ENCODE results near the gene PSMB7.

The PSMB7 gene

GRCh38 chr9:124350494-124351263 lies 64.6 kb downstream of the PSMB7 start:
- Histone ChIP-seq H3K4me3 (ENCODE audit: insufficient read length, low read depth) (no peak overlapping the region), H3K27me3 (ENCODE audit: insufficient read depth, insufficient read length) (no peaks in the 10 kb centered on the region), H3K36me3 (ENCODE audit: insufficient read depth, insufficient read length, low read length) (peaks cover 100% of the 10 kb centered on the region), H3K4me1 (ENCODE audit: insufficient read depth, insufficient read length) (no peaks in the 10 kb centered on the region), H3K9ac (ENCODE audit: insufficient read length, low read depth) (no peak overlapping the region), H3K9me3 (ENCODE audit: insufficient read depth, low read length) (no peaks in the 10 kb centered on the region)
- DNase-seq (ENCODE audit: low read depth, low spot score) = no peak
- TF ChIP-seq YY1 (IDR thresholded peaks at IDR 0.05; ENCODE audit: insufficient read depth, insufficient read length) (no peak), ZNF274 (IDR thresholded peaks at IDR 0.05; ENCODE audit: low read depth, low read length) (no peak), SUZ12 (IDR thresholded peaks at IDR 0.05; ENCODE audit: extremely low read depth, insufficient read depth, insufficient read length) (no peak)

GRCh38 chr9:124349675-124350493 lies 65.4 kb downstream of the PSMB7 start:
- Histone ChIP-seq H3K4me3 (ENCODE audit: insufficient read length, low read depth) (no peak overlapping the region), H3K27me3 (ENCODE audit: insufficient read depth, insufficient read length) (no peaks in the 10 kb centered on the region), H3K36me3 (ENCODE audit: insufficient read depth, insufficient read length, low read length) (peaks cover 100% of the 10 kb centered on the region), H3K4me1 (ENCODE audit: insufficient read depth, insufficient read length) (no peaks in the 10 kb centered on the region), H3K9ac (ENCODE audit: insufficient read length, low read depth) (no peak overlapping the region), H3K9me3 (ENCODE audit: insufficient read depth, low read length) (no peaks in the 10 kb centered on the region)
- no peak for TF ChIP-seq ZNF274 (IDR thresholded peaks at IDR 0.05; ENCODE audit: low read depth, low read length)
- no peak for TF ChIP-seq YY1 (IDR thresholded peaks at IDR 0.05; ENCODE audit: insufficient read depth, insufficient read length)
- TF ChIP-seq SUZ12 (IDR thresholded peaks at IDR 0.05; ENCODE audit: extremely low read depth, insufficient read depth, insufficient read length) = no peak
- DNase-seq (ENCODE audit: low read depth, low spot score) = no peak

- Histone ChIP-seq H3K36me3 (ENCODE audit: insufficient read depth, insufficient read length, low read length) (peaks cover 99% of the 10 kb centered on the region), H3K4me3 (ENCODE audit: insufficient read length, low read depth) (no peak overlapping the region), H3K4me1 (ENCODE audit: insufficient read depth, insufficient read length) (peaks cover 3% of the 10 kb centered on the region), H3K9me3 (ENCODE audit: insufficient read depth, low read length) (no peaks in the 10 kb centered on the region), H3K9ac (ENCODE audit: insufficient read length, low read depth) (no peak overlapping the region), H3K27me3 (ENCODE audit: insufficient read depth, insufficient read length) (no peaks in the 10 kb centered on the region)
- DNase-seq (ENCODE audit: low read depth, low spot score) = no peak
- TF ChIP-seq ZNF274 (IDR thresholded peaks at IDR 0.05; ENCODE audit: low read depth, low read length) (no peak), SUZ12 (IDR thresholded peaks at IDR 0.05; ENCODE audit: extremely low read depth, insufficient read depth, insufficient read length) (no peak), YY1 (IDR thresholded peaks at IDR 0.05; ENCODE audit: insufficient read depth, insufficient read length) (no peak)
These were observed 66.0 kb downstream of the PSMB7 start for GRCh38 chr9:124349267-124349666.

- Histone ChIP-seq H3K9ac (ENCODE audit: insufficient read length, low read depth) (no peak overlapping the region), H3K4me1 (ENCODE audit: insufficient read depth, insufficient read length) (peaks cover 3% of the 10 kb centered on the region), H3K27me3 (ENCODE audit: insufficient read depth, insufficient read length) (no peaks in the 10 kb centered on the region), H3K36me3 (ENCODE audit: insufficient read depth, insufficient read length, low read length) (peaks cover 99% of the 10 kb centered on the region), H3K4me3 (ENCODE audit: insufficient read length, low read depth) (no peak overlapping the region), H3K9me3 (ENCODE audit: insufficient read depth, low read length) (no peaks in the 10 kb centered on the region)
- DNase-seq (ENCODE audit: low read depth, low spot score) = no peak
- TF ChIP-seq YY1 (IDR thresholded peaks at IDR 0.05; ENCODE audit: insufficient read depth, insufficient read length) (no peak), SUZ12 (IDR thresholded peaks at IDR 0.05; ENCODE audit: extremely low read depth, insufficient read depth, insufficient read length) (no peak), ZNF274 (IDR thresholded peaks at IDR 0.05; ENCODE audit: low read depth, low read length) (no peak)
These were observed 66.4 kb downstream of the PSMB7 start for GRCh38 chr9:124348831-124349230.

- Histone ChIP-seq H3K4me3 (ENCODE audit: insufficient read length, low read depth) (no peak overlapping the region), H3K4me1 (ENCODE audit: insufficient read depth, insufficient read length) (peaks cover 8% of the 10 kb centered on the region), H3K9ac (ENCODE audit: insufficient read length, low read depth) (no peak overlapping the region), H3K9me3 (ENCODE audit: insufficient read depth, low read length) (no peaks in the 10 kb centered on the region), H3K27me3 (ENCODE audit: insufficient read depth, insufficient read length) (no peaks in the 10 kb centered on the region), H3K36me3 (ENCODE audit: insufficient read depth, insufficient read length, low read length) (peaks cover 97% of the 10 kb centered on the region)
- no peak for TF ChIP-seq ZNF274 (IDR thresholded peaks at IDR 0.05; ENCODE audit: low read depth, low read length)
- no peak for DNase-seq (ENCODE audit: low read depth, low spot score)
These were observed 66.9 kb downstream of the PSMB7 start for GRCh38 chr9:124348363-124348762.

- TF ChIP-seq SUZ12 (IDR thresholded peaks at IDR 0.05; ENCODE audit: extremely low read depth, insufficient read depth, insufficient read length) = no peak
- TF ChIP-seq YY1 (IDR thresholded peaks at IDR 0.05; ENCODE audit: insufficient read depth, insufficient read length) = no peak
- TF ChIP-seq ZNF274 (IDR thresholded peaks at IDR 0.05; ENCODE audit: low read depth, low read length) = no peak
- peaks cover 93% of the 10 kb centered on the region for H3K36me3 ChIP-seq (ENCODE audit: insufficient read depth, insufficient read length, low read length)
- H3K4me1 ChIP-seq (ENCODE audit: insufficient read depth, insufficient read length) = peaks cover 11% of the 10 kb centered on the region
- no peak overlapping the region for H3K4me3 ChIP-seq (ENCODE audit: insufficient read length, low read depth)
- H3K27me3 ChIP-seq (ENCODE audit: insufficient read depth, insufficient read length) = no peaks in the 10 kb centered on the region
- H3K9ac ChIP-seq (ENCODE audit: insufficient read length, low read depth) = no peak overlapping the region
- no peaks in the 10 kb centered on the region for H3K9me3 ChIP-seq (ENCODE audit: insufficient read depth, low read length)
- DNase-seq (ENCODE audit: low read depth, low spot score) = no peak
These were observed 67.3 kb downstream of the PSMB7 start for GRCh38 chr9:124347968-124348358.

- Histone ChIP-seq H3K4me3 (ENCODE audit: insufficient read length, low read depth) (no peak overlapping the region), H3K9me3 (ENCODE audit: insufficient read depth, low read length) (no peaks in the 10 kb centered on the region), H3K4me1 (ENCODE audit: insufficient read depth, insufficient read length) (peaks cover 16% of the 10 kb centered on the region), H3K27me3 (ENCODE audit: insufficient read depth, insufficient read length) (no peaks in the 10 kb centered on the region), H3K36me3 (ENCODE audit: insufficient read depth, insufficient read length, low read length) (peaks cover 90% of the 10 kb centered on the region), H3K9ac (ENCODE audit: insufficient read length, low read depth) (no peak overlapping the region)
- no peak for TF ChIP-seq SUZ12 (IDR thresholded peaks at IDR 0.05; ENCODE audit: extremely low read depth, insufficient read depth, insufficient read length)
- TF ChIP-seq YY1 (IDR thresholded peaks at IDR 0.05; ENCODE audit: insufficient read depth, insufficient read length) = no peak
- TF ChIP-seq ZNF274 (IDR thresholded peaks at IDR 0.05; ENCODE audit: low read depth, low read length) = no peak
- DNase-seq (ENCODE audit: low read depth, low spot score) = no peak
These were observed 67.9 kb downstream of the PSMB7 start for GRCh38 chr9:124347206-124347967.
